ENCODE results near the gene DLL4.

The DLL4 gene

DNA sequence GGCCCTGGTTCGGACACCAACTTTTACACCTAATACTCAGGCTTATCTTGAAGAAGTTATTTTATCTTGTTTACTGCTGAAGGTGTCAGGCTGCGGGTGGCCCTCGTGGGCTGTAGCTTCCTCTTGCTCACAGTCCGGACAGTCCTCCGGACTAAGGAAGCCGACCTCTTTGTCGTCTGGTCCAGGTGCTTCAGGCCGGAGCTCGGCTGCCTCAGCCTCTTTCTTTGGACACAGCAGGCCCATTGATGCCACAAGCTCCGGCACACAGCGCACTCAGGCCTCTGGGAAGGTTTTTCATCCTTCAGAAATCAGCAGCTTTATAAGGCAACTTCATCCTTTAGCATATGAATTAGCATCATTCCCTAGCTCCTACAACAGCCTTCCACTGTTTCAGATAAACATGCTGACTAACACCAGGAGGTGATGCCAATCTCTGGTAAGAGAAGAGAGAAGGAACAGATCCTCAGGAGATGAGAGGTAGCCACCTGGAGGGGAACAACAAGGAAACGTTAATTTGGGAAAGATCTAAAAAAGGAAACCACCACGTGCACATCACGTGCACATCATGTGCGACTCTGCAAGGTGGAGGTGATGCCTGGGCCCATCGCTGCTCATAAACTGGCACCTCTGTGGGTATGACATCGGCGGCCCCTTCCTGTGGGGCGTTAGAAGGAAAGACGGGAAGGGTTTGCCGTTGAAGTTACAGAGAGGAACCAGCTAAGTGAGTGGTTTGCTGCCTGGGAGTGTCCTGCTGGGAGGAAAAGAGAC, 19.8 kb downstream of the DLL4 start:
- Histone ChIP-seq H3K9me3 (ENCODE audit: control insufficient read depth, insufficient read depth, low read length) (no peaks in the 10 kb centered on the region), H3K9me2 (replicated peaks; ENCODE audit: control insufficient read depth, low read length) (no peaks in the 10 kb centered on the region), H3K4me3 (ENCODE audit: low read length) (no peak overlapping the region), H3K36me3 (ENCODE audit: control insufficient read depth, low read length) (no peaks in the 10 kb centered on the region), H3K4me2 (ENCODE audit: low read length) (no peak overlapping the region), H3K4me1 (ENCODE audit: control insufficient read depth, low read length) (peaks cover 18% of the 10 kb centered on the region), H4K20me1 (ENCODE audit: control insufficient read depth, insufficient read depth, low read depth, low read length) (no peaks in the 10 kb centered on the region), H3K79me2 (ENCODE audit: control insufficient read depth, low read length) (no peaks in the 10 kb centered on the region), H3K27me3 (ENCODE audit: control insufficient read depth, low read length) (peaks cover 5% of the 10 kb centered on the region; the same call in 1 of the 2 replicates), H3K27ac (ENCODE audit: low read depth, low read length) (no peak overlapping the region), H3F3A (ENCODE audit: control insufficient read depth, insufficient read depth) (no peaks in the 10 kb centered on the region)
- TF ChIP-seq, protein P1, sequence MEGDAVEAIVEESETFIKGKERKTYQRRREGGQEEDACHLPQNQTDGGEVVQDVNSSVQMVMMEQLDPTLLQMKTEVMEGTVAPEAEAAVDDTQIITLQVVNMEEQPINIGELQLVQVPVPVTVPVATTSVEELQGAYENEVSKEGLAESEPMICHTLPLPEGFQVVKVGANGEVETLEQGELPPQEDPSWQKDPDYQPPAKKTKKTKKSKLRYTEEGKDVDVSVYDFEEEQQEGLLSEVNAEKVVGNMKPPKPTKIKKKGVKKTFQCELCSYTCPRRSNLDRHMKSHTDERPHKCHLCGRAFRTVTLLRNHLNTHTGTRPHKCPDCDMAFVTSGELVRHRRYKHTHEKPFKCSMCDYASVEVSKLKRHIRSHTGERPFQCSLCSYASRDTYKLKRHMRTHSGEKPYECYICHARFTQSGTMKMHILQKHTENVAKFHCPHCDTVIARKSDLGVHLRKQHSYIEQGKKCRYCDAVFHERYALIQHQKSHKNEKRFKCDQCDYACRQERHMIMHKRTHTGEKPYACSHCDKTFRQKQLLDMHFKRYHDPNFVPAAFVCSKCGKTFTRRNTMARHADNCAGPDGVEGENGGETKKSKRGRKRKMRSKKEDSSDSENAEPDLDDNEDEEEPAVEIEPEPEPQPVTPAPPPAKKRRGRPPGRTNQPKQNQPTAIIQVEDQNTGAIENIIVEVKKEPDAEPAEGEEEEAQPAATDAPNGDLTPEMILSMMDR (IDR thresholded peaks at IDR 0.05; ENCODE audit: low read depth, low read length, poor library complexity, severe bottlenecking): no peak
- TF ChIP-seq EZH2phosphoT487 (IDR thresholded peaks at IDR 0.05; ENCODE audit: borderline replicate concordance, low read length): no peak

- no peak overlapping the region for H3K27ac ChIP-seq (ENCODE audit: low read depth, low read length)
- TF ChIP-seq, protein P1 (IDR thresholded peaks at IDR 0.05; ENCODE audit: low read depth, low read length, poor library complexity, severe bottlenecking): no peak
- no peak for TF ChIP-seq EZH2phosphoT487 (IDR thresholded peaks at IDR 0.05; ENCODE audit: borderline replicate concordance, low read length)
- peaks cover 22% of the 10 kb centered on the region for H3K4me1 ChIP-seq (ENCODE audit: control insufficient read depth, low read length)
- H3K4me3 ChIP-seq (ENCODE audit: low read length): no peak overlapping the region
- no peaks in the 10 kb centered on the region for H3F3A ChIP-seq (ENCODE audit: control insufficient read depth, insufficient read depth)
- H3K4me2 ChIP-seq (ENCODE audit: low read length): no peak overlapping the region
- no peaks in the 10 kb centered on the region for H4K20me1 ChIP-seq (ENCODE audit: control insufficient read depth, insufficient read depth, low read depth, low read length)
- no peaks in the 10 kb centered on the region for H3K9me2 ChIP-seq (replicated peaks; ENCODE audit: control insufficient read depth, low read length)
- H3K79me2 ChIP-seq (ENCODE audit: control insufficient read depth, low read length): no peaks in the 10 kb centered on the region
- H3K27me3 ChIP-seq (ENCODE audit: control insufficient read depth, low read length): peaks cover 5% of the 10 kb centered on the region; the same call in 1 of the 2 replicates
- H3K36me3 ChIP-seq (ENCODE audit: control insufficient read depth, low read length): no peaks in the 10 kb centered on the region
- no peaks in the 10 kb centered on the region for H3K9me3 ChIP-seq (ENCODE audit: control insufficient read depth, insufficient read depth, low read length)
These were observed 20.6 kb downstream of the DLL4 start for GRCh38 chr15:40949756-40950207.

DNA sequence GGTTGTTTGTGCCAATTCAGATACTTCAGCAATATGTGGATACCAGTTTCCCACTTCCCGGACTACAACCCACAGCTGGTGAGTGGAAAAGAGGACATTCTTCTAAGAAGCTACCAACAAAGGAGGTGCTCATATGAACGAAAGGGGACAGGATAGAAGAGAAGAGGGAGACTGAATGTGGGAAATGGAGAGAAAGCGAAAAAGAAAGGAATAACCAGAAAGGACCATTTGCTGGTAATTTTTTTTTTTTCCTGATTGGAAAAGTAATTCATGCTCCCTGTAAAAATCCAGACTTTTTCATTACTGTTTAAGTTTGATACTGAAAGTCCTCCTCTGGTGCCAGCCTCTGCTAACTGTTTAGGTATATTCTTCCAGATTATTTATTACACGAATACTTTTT, 22.6 kb downstream of the DLL4 start:
- Histone ChIP-seq H3K36me3 (ENCODE audit: control insufficient read depth, low read length) (no peaks in the 10 kb centered on the region), H3F3A (ENCODE audit: control insufficient read depth, insufficient read depth) (no peaks in the 10 kb centered on the region), H3K9me2 (replicated peaks; ENCODE audit: control insufficient read depth, low read length) (no peaks in the 10 kb centered on the region), H3K9me3 (ENCODE audit: control insufficient read depth, insufficient read depth, low read length) (no peaks in the 10 kb centered on the region), H4K20me1 (ENCODE audit: control insufficient read depth, insufficient read depth, low read depth, low read length) (no peaks in the 10 kb centered on the region), H3K4me1 (ENCODE audit: control insufficient read depth, low read length) (peaks cover 22% of the 10 kb centered on the region), H3K4me2 (ENCODE audit: low read length) (peak overlapping the region; percentile 95), H3K27me3 (ENCODE audit: control insufficient read depth, low read length) (peaks cover 5% of the 10 kb centered on the region; the same call in 1 of the 2 replicates), H3K4me3 (ENCODE audit: low read length) (peak overlapping the region; percentile 89; the same call in 1 of the 2 replicates), H3K27ac (ENCODE audit: low read depth, low read length) (no peak overlapping the region), H3K79me2 (ENCODE audit: control insufficient read depth, low read length) (no peaks in the 10 kb centered on the region)
- TF ChIP-seq, protein P1 (IDR thresholded peaks at IDR 0.05; ENCODE audit: low read depth, low read length, poor library complexity, severe bottlenecking): no peak
- TF ChIP-seq EZH2phosphoT487 (IDR thresholded peaks at IDR 0.05; ENCODE audit: borderline replicate concordance, low read length): no peak
